Osteoblast (primary cell): Measurements from ENCODE around the gene PATJ. TPM values are rescaled to one million over a fixed set of nuclear protein-coding genes. Genes with fewer than 3 reads are reported as not detected.

Experiments used
- DNase-seq: peaks from one replicate; pipeline ENCODE4 v3.0.0; 2011; ENCODE audit warnings: low spot score, mixed read lengths; ENCODE audit not compliant: insufficient read length; ENCODE audit errors: missing footprints
- H2AFZ ChIP-seq: 2 replicates; pipeline ENCODE4 v1.6.0; 2011; ENCODE audit warnings: mild to moderate bottlenecking, low read length
- H3K27ac ChIP-seq: 2 replicates; pipeline ENCODE4 v1.5.1; 2011; ENCODE audit warnings: mild to moderate bottlenecking, low read depth, low read length, moderate library complexity
- H3K27me3 ChIP-seq: 2 replicates; pipeline ENCODE4 v1.6.0; 2012; ENCODE audit warnings: mild to moderate bottlenecking, control low read depth, inconsistent platforms, low read length, moderate library complexity; ENCODE audit not compliant: insufficient read depth
- H3K36me3 ChIP-seq: 2 replicates; pipeline ENCODE4 v1.5.1; 2011; ENCODE audit warnings: mild to moderate bottlenecking, low read length, control low read depth, moderate library complexity; ENCODE audit not compliant: insufficient read depth
- H3K4me1 ChIP-seq: 2 replicates; pipeline ENCODE4 v1.5.1; 2011; ENCODE audit warnings: mild to moderate bottlenecking, low read length, control low read depth, moderate library complexity; ENCODE audit not compliant: insufficient read depth
- H3K4me2 ChIP-seq: 2 replicates; pipeline ENCODE4 v1.6.0; 2011; ENCODE audit warnings: mild to moderate bottlenecking, low read length; ENCODE audit not compliant: insufficient read depth
- H3K4me3 ChIP-seq: fragments of 200-600 bp; sonication (generic); 3 replicates; pipeline ENCODE4 v1.5.1; 2012; ENCODE audit warnings: mild to moderate bottlenecking, low read length, inconsistent platforms; ENCODE audit not compliant: insufficient read depth
- H3K79me2 ChIP-seq: 2 replicates; pipeline ENCODE4 v1.6.0; 2012; ENCODE audit warnings: mild to moderate bottlenecking, low read length, control low read depth, inconsistent platforms; ENCODE audit not compliant: insufficient read depth
- H3K9me3 ChIP-seq: 2 replicates; pipeline ENCODE4 v1.5.1; 2011; ENCODE audit warnings: low read depth, low read length, control low read depth
- H4K20me1 ChIP-seq: 2 replicates; pipeline ENCODE4 v1.6.0; 2012; ENCODE audit warnings: mild to moderate bottlenecking, low read length, control low read depth; ENCODE audit not compliant: insufficient read depth
- CTCF ChIP-seq: IDR thresholded peaks from 2 replicates; pipeline ENCODE4 v1.5.1; 2011; ENCODE audit warnings: mild to moderate bottlenecking, low read depth, low read length, moderate library complexity; ENCODE audit errors: extremely low read depth
- total RNA-seq: library from RNA; depleted of rRNA; stranded (reverse); fragments of >200 nt; gene quantifications from 2 replicates; pipeline ENCODE4 v1.2.3, GENCODE V29; 2012

The PATJ gene
- total RNA-seq, 1 donor: 10.1 TPM

- no peaks in the 10 kb centered on the region for H3K79me2 ChIP-seq
- no peak overlapping the region for H3K27ac ChIP-seq
- H3K4me2 ChIP-seq: no peak overlapping the region
- H3K4me3 ChIP-seq: no peak overlapping the region
- H4K20me1 ChIP-seq: no peaks in the 10 kb centered on the region
- H3K4me1 ChIP-seq: no peaks in the 10 kb centered on the region
- no peaks in the 10 kb centered on the region for H3K9me3 ChIP-seq
- no peak for TF ChIP-seq CTCF
- DNase-seq: no peak
- no peaks in the 10 kb centered on the region for H3K36me3 ChIP-seq
- no peaks in the 10 kb centered on the region for H3K27me3 ChIP-seq
- no peak overlapping the region for H2AFZ ChIP-seq
Observed at GRCh38 chr1:62068416-62068843, 326.1 kb downstream of the PATJ start.

- H4K20me1 ChIP-seq: no peaks in the 10 kb centered on the region
- H3K36me3 ChIP-seq: no peaks in the 10 kb centered on the region
- no peak overlapping the region for H3K4me3 ChIP-seq
- H3K4me2 ChIP-seq: no peak overlapping the region
- H2AFZ ChIP-seq: no peak overlapping the region
- no peaks in the 10 kb centered on the region for H3K79me2 ChIP-seq
- no peak for DNase-seq
- H3K27me3 ChIP-seq: no peaks in the 10 kb centered on the region
- no peaks in the 10 kb centered on the region for H3K4me1 ChIP-seq
- H3K27ac ChIP-seq: no peak overlapping the region
- H3K9me3 ChIP-seq: no peaks in the 10 kb centered on the region
- no peak for TF ChIP-seq CTCF
Observed at GRCh38 chr1:62068978-62069377, 326.7 kb downstream of the PATJ start.

GRCh38 chr1:62070384-62071011, 328.2 kb downstream of the PATJ start:
- no peaks in the 10 kb centered on the region for H3K36me3 ChIP-seq
- no peaks in the 10 kb centered on the region for H3K4me1 ChIP-seq
- no peak overlapping the region for H2AFZ ChIP-seq
- H3K4me2 ChIP-seq: no peak overlapping the region
- H3K27ac ChIP-seq: no peak overlapping the region
- peak; percentile 64 for TF ChIP-seq CTCF
- no peaks in the 10 kb centered on the region for H3K9me3 ChIP-seq
- no peaks in the 10 kb centered on the region for H3K27me3 ChIP-seq
- no peaks in the 10 kb centered on the region for H4K20me1 ChIP-seq
- no peaks in the 10 kb centered on the region for H3K79me2 ChIP-seq
- DNase-seq: peak; percentile 46
- no peak overlapping the region for H3K4me3 ChIP-seq

DNA sequence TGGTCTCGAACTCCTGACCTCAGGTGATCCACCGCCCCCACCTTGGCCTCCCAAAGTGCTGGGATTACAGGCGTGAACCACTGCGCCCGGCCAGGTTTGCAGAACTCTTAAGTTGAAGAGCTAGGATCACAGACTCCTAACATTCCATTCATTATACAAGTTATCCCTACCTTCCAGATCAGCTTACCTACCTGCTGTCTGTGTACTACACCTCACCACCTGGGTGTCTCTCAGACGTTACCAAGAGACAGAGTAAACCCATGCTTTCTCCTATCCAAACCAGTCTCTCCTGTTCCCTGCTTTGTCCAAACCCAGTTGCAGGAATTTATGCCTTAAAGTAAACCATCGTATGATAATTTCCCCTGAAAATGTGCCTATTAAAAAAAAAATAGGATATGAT, 329.4 kb downstream of the PATJ start:
- H3K4me3 ChIP-seq: no peak overlapping the region
- DNase-seq: no peak
- no peak overlapping the region for H3K27ac ChIP-seq
- no peak overlapping the region for H2AFZ ChIP-seq
- no peaks in the 10 kb centered on the region for H3K4me1 ChIP-seq
- no peaks in the 10 kb centered on the region for H4K20me1 ChIP-seq
- no peaks in the 10 kb centered on the region for H3K79me2 ChIP-seq
- no peaks in the 10 kb centered on the region for H3K36me3 ChIP-seq
- no peak overlapping the region for H3K4me2 ChIP-seq
- no peaks in the 10 kb centered on the region for H3K9me3 ChIP-seq
- H3K27me3 ChIP-seq: no peaks in the 10 kb centered on the region
- no peak for TF ChIP-seq CTCF
